WERI-Rb-1 (cell line): ENCODE data around the gene PHLPP1.

Experiments used
- DNase-seq: peaks from one replicate; pipeline ENCODE4 v3.0.0-alpha.2; 2020
- H3K27ac ChIP-seq: fragments of 250-450 bp; sonication (Bioruptor Pico); 2 replicates; pipeline ENCODE4 v1.5.1; 2020; ENCODE audit warnings: mild to moderate bottlenecking, moderate library complexity
- H3K27me3 ChIP-seq: fragments of 250-450 bp; sonication (Bioruptor Pico); 2 replicates; pipeline ENCODE4 v1.5.1; 2021; ENCODE audit warnings: mild to moderate bottlenecking, low read depth, moderate library complexity; ENCODE audit not compliant: insufficient read depth, severe bottlenecking
- H3K36me3 ChIP-seq: fragments of 250-450 bp; sonication (Bioruptor Pico); 2 replicates; pipeline ENCODE4 v1.5.1; 2020; ENCODE audit warnings: mild to moderate bottlenecking, moderate library complexity
- H3K4me3 ChIP-seq: 2 replicates; pipeline ENCODE4 v1.5.1; 2011; ENCODE audit warnings: low read depth, mild to moderate bottlenecking, control low read depth, low read length
- H3K9me3 ChIP-seq: fragments of 250-450 bp; sonication (Bioruptor Pico); 2 replicates; pipeline ENCODE4 v1.5.1; 2021; ENCODE audit warnings: mild to moderate bottlenecking, moderate library complexity; ENCODE audit not compliant: severe bottlenecking
- CTCF ChIP-seq: IDR thresholded peaks from 2 replicates; pipeline ENCODE4 v1.5.1; 2011; ENCODE audit warnings: low read depth, mild to moderate bottlenecking, control low read depth, inconsistent platforms, low read length

Gene PHLPP1

DNA sequence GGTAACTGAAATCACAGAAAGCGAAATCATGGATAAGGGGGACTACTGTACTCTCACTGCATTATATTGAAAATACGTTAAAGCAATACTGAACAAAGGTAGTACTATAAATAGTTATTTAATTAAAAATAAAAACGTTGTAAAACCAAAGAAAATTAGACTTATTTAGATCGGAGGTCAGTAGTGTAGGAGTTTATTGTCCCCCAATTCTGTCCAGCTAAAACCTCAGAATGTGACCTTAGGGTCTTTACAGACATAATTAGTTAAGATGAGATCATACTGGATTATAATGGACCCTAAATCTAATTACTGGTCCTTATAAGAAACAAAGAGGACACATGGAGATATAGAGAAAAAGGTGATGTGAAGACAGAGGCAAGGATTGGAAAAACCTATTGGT is 95.3 kb downstream of the PHLPP1 start:
- no peak for DNase-seq
- no peak for TF ChIP-seq CTCF
- no peaks in the 10 kb centered on the region for H3K27me3 ChIP-seq
- H3K9me3 ChIP-seq, result no peaks in the 10 kb centered on the region
- no peaks in the 10 kb centered on the region for H3K36me3 ChIP-seq
- H3K4me3 ChIP-seq, result no peak overlapping the region
- no peak overlapping the region for H3K27ac ChIP-seq

GRCh38 chr18:62811674-62812073 is 96.3 kb downstream of the PHLPP1 start:
- no peak for TF ChIP-seq CTCF
- no peak for DNase-seq
- H3K4me3 ChIP-seq, result no peak overlapping the region
- H3K36me3 ChIP-seq, result no peaks in the 10 kb centered on the region
- no peak overlapping the region for H3K27ac ChIP-seq
- no peaks in the 10 kb centered on the region for H3K27me3 ChIP-seq
- no peaks in the 10 kb centered on the region for H3K9me3 ChIP-seq

DNA sequence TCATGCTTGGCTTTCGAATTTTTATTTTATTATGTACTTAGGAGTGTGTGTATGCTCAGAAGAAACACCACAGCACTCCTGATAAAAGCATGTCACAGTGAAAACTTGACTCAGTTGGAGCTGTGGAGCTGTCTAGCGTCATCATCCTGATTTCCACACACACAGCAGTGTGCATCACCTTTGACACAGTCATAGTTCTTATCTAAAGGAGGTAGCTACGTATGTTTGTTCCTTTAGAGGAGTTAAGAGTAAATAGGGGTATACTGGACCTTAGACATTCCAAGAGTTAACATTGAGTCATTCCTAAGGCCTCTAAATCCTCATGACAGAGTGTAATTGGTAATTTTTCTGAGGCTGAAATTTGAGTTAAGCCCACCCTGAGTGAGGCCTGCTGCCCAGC is 96.9 kb downstream of the PHLPP1 start:
- H3K9me3 ChIP-seq, result no peaks in the 10 kb centered on the region
- no peak overlapping the region for H3K4me3 ChIP-seq
- DNase-seq, result no peak
- no peaks in the 10 kb centered on the region for H3K27me3 ChIP-seq
- H3K36me3 ChIP-seq, result no peaks in the 10 kb centered on the region
- no peak overlapping the region for H3K27ac ChIP-seq
- TF ChIP-seq CTCF, result no peak

GRCh38 chr18:62812876-62813275 is 97.5 kb downstream of the PHLPP1 start:
- no peak for DNase-seq
- no peak for TF ChIP-seq CTCF
- H3K27ac ChIP-seq, result no peak overlapping the region

DNA sequence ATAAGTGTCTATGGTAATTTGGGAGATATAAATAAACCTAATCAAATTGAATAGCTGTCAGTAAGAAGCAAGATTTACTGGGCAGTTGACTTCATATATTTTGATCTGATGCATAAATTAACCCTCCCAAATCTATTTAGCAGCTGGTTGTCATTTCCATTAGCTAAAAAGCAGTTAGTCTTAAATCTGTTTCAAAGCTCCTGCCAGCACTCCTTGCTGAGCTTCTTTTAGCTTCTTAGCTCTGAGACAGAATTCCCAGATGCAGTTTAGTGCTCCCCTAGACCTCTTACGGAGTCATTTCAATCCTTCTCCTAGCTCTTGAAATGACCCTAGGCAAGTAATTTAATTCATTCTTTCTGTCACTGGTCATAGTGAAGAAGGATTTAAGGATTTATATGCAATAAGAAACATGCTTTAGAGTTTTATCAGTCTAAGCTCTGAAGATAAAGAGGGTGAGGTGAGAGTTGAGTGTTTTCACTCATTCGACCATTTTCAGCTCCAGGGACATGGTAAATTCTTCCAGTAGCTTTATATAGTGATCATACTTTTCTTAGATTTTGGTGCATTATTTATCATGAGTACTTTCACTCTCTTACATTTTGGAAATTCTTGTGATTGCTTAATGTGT is 98.9 kb downstream of the PHLPP1 start:
- no peaks in the 10 kb centered on the region for H3K27me3 ChIP-seq
- H3K36me3 ChIP-seq, result no peaks in the 10 kb centered on the region
- TF ChIP-seq CTCF, result no peak
- DNase-seq, result peak; percentile 79
- no peak overlapping the region for H3K27ac ChIP-seq
- H3K9me3 ChIP-seq, result no peaks in the 10 kb centered on the region
- H3K4me3 ChIP-seq, result no peak overlapping the region

More at GRCh38 chr18:62812876-62813275, 97.5 kb downstream of the PHLPP1 start:
- Histone ChIP-seq H3K4me3 (no peak overlapping the region), H3K36me3 (no peaks in the 10 kb centered on the region), H3K27me3 (no peaks in the 10 kb centered on the region), H3K9me3 (no peaks in the 10 kb centered on the region)

- Histone ChIP-seq H3K27me3 (no peaks in the 10 kb centered on the region), H3K36me3 (peaks cover 6% of the 10 kb centered on the region), H3K9me3 (no peaks in the 10 kb centered on the region), H3K27ac (no peak overlapping the region), H3K4me3 (no peak overlapping the region)
- no peak for DNase-seq
- TF ChIP-seq CTCF, result no peak
Observed at GRCh38 chr18:62825382-62825781, 110.0 kb downstream of the PHLPP1 start.
